Measurements from ENCODE around the gene PAPPA. TPM values are rescaled to one million over a fixed set of nuclear protein-coding genes. Genes with fewer than 3 reads are reported as not detected.

Gene PAPPA
- polyA plus RNA-seq, 1 of the 3 experiments (the other 2 are of a cell fraction), result 44.5 TPM

GRCh38 chr9:116303270-116303669, 149.7 kb downstream of the PAPPA start:
- 96% methylated on average over 5 of the region's 5 CpGs for WGBS (ENCODE audit: low lambda C conversion rate)
- POLR2A ChIA-PET, result no interaction called here

DNA sequence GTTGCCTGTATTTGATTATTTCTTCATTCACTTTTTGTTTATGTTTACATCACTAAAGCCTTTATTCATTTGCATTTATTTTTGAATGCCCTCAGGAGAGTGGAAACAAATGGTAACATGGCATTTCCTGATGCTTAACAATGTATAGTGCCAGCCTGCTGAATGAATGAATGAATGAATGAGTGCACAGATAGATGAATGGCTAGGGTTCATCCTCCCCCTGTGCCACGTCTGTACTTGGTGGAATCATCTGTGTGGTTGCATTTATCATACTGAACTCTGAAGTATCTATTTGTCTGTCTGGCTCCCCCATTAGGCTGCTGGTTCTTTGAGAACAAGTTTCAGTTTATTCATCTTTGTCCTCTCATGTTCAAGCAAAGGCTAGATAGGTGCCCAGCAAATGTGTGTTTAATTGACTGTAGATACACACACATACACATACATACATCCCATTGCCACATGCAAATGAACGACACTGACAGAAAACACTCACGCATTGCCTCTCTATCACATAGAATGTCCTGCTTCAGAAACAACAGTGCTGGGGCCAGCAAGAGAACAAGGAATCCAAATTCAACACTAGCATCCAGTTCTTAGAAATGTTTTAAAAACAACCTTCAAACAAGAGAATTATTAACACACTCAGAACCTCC, 150.4 kb downstream of the PAPPA start:
- Histone ChIP-seq H3K4me1 (ENCODE audit: control insufficient read depth in 1 of 2, insufficient read depth in 2 of 2, low read depth in 1 of 2, low read length in 1 of 2) (no peaks in the 10 kb centered on the region; a peak in 1 of 4 replicates), H3K27me3 (ENCODE audit: insufficient read depth) (no peaks in the 10 kb centered on the region), H3K27ac (ENCODE audit: low read depth in 2 of 2, low read length in 1 of 2) (no peak overlapping the region), H3K36me3 (replicated peaks in 1 of 2; ENCODE audit: control insufficient read depth in 1 of 2, insufficient read depth in 2 of 2, low read length in 1 of 2) (peaks cover 24 to 82% of the 10 kb centered on the region in 2 experiments), H3K9me3 (no peaks in the 10 kb centered on the region), H3F3A (replicated peaks; ENCODE audit: insufficient read depth) (peaks cover 32% of the 10 kb centered on the region), H3K79me2 (ENCODE audit: insufficient read depth) (peaks cover 37% of the 10 kb centered on the region; the same call in 1 of the 2 replicates), H4K20me1 (ENCODE audit: insufficient read depth) (0 out of 2 replicates have a peak, but pooled peaks cover 10% of the 10 kb centered on the region), H3K9ac (no peak overlapping the region), H3K9me2 (no peaks in the 10 kb centered on the region), H2AFZ (ENCODE audit: low read depth) (no peak overlapping the region), H3K4me2 (no peak overlapping the region), H3K4me3 (ENCODE audit: low read depth in 2 of 2, low read length in 1 of 2) (no peak overlapping the region)
- WGBS (ENCODE audit: low lambda C conversion rate), result 98% methylated on average over 3 of the region's 3 CpGs
- TF ChIP-seq POLR2AphosphoS5 (IDR thresholded peaks at IDR 0.05; ENCODE audit: low read depth, low read length), result no peak
- no peak for TF ChIP-seq JUND (IDR thresholded peaks at IDR 0.05)
- TF ChIP-seq TAF1 (IDR thresholded peaks at IDR 0.05; ENCODE audit: borderline replicate concordance, low read depth, low read length), result no peak
- DNase-seq, result no peak
- POLR2A ChIA-PET, result no interaction called here
- CTCF ChIA-PET, result no interaction called here

More at GRCh38 chr9:116303270-116303669, 149.7 kb downstream of the PAPPA start:
- DNase-seq, result no peak
- Histone ChIP-seq H3K27me3 (ENCODE audit: insufficient read depth) (no peaks in the 10 kb centered on the region), H3K9me3 (no peaks in the 10 kb centered on the region), H3K79me2 (ENCODE audit: insufficient read depth) (peaks cover 41% of the 10 kb centered on the region; the same call in 1 of the 2 replicates), H4K20me1 (ENCODE audit: insufficient read depth) (0 out of 2 replicates have a peak, but pooled peaks cover 17% of the 10 kb centered on the region), H3K4me2 (no peak overlapping the region), H3K27ac (ENCODE audit: low read depth in 2 of 2, low read length in 1 of 2) (no peak overlapping the region), H3K9me2 (no peaks in the 10 kb centered on the region), H3K4me3 (ENCODE audit: low read depth in 2 of 2, low read length in 1 of 2) (no peak overlapping the region), H3K9ac (no peak overlapping the region), H3F3A (replicated peaks; ENCODE audit: insufficient read depth) (peaks cover 36% of the 10 kb centered on the region), H3K36me3 (replicated peaks in 1 of 2; ENCODE audit: control insufficient read depth in 1 of 2, insufficient read depth in 2 of 2, low read length in 1 of 2) (peaks cover 24 to 80% of the 10 kb centered on the region in 2 experiments), H2AFZ (ENCODE audit: low read depth) (no peak overlapping the region), H3K4me1 (ENCODE audit: control insufficient read depth in 1 of 2, insufficient read depth in 2 of 2, low read depth in 1 of 2, low read length in 1 of 2) (no peaks in the 10 kb centered on the region; a peak in 1 of 4 replicates)
- CTCF ChIA-PET, result no interaction called here
- TF ChIP-seq NFIC (IDR thresholded peaks at IDR 0.05; ENCODE audit: borderline replicate concordance) (no peak), GATA2 (CRISPR knock-in tag; IDR thresholded peaks at IDR 0.05) (no peak), USF1 (IDR thresholded peaks at IDR 0.05; ENCODE audit: borderline replicate concordance, low read depth) (no peak), SMC3 (IDR thresholded peaks at IDR 0.05; ENCODE audit: low read depth, low read length) (no peak), POLR2AphosphoS5 (IDR thresholded peaks at IDR 0.05; ENCODE audit: low read depth, low read length) (no peak), FOXM1 (IDR thresholded peaks at IDR 0.05; ENCODE audit: low read depth) (no peak)
- TF ChIP-seq, protein P1, sequence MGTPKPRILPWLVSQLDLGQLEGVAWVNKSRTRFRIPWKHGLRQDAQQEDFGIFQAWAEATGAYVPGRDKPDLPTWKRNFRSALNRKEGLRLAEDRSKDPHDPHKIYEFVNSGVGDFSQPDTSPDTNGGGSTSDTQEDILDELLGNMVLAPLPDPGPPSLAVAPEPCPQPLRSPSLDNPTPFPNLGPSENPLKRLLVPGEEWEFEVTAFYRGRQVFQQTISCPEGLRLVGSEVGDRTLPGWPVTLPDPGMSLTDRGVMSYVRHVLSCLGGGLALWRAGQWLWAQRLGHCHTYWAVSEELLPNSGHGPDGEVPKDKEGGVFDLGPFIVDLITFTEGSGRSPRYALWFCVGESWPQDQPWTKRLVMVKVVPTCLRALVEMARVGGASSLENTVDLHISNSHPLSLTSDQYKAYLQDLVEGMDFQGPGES (IDR thresholded peaks at IDR 0.05; ENCODE audit: low read depth, low read length), result no peak
